Ovary (tissue), 9 donors: ENCODE data around the gene FRMD5. TPM values are rescaled to one million over a fixed set of nuclear protein-coding genes. Genes with fewer than 3 reads are reported as not detected.

Experiments used
- DNase-seq, 5 donors: peaks; one replicate each; pipeline ENCODE4 v3.0.0-alpha.2; 2019 to 2020
- H3K27ac ChIP-seq, 2 donors: fragments of 200-600 bp; one replicate each; pipeline versions ENCODE4 v1.5.1 to v1.8.0; 2019 to 2022
- H3K27me3 ChIP-seq: fragments of 200-600 bp; one replicate; pipeline ENCODE4 v1.8.0; 2022
- H3K36me3 ChIP-seq: fragments of 200-600 bp; sonication (generic); one replicate; pipeline ENCODE4 v1.5.1; 2019
- H3K4me1 ChIP-seq: one replicate; pipeline ENCODE4 v1.8.1; 2013; ENCODE audit warnings: mild to moderate bottlenecking, moderate library complexity; ENCODE audit not compliant: insufficient read depth
- H3K4me3 ChIP-seq: fragments of 200-600 bp; sonication (generic); one replicate; pipeline ENCODE4 v1.5.1; 2017
- H3K9me3 ChIP-seq, 2 donors: fragments of 200-600 bp in 1 of 2; sonication (generic) in 1 of 2; one replicate each; pipeline versions ENCODE4 v1.5.1 to v1.8.1; 2013 to 2019; ENCODE audit warnings: mild to moderate bottlenecking in 1 of 2, moderate library complexity in 1 of 2
- EP300 ChIP-seq: sonication (generic); formaldehyde crosslinking; IDR thresholded peaks from one replicate; pipeline ENCODE4 v1.6.1; 2017; ENCODE audit warnings: antibody characterized with exemption
- POLR2A ChIP-seq: fragments of 450-650 bp; IDR thresholded peaks from one replicate; pipeline ENCODE4 v1.6.1; 2017; ENCODE audit warnings: antibody characterized with exemption, mild to moderate bottlenecking, moderate library complexity
- WGBS, 3 donors: extraction: QIAGEN DNeasy Blood & Tissue Kit in 1 of 3; methylation state at CpG; one replicate each; pipeline versions ENCODE4 v1.1.5 to v1.1.7; 2013 to 2017; 5-methylcytosine and 5-hydroxymethylcytosine counted together
- intact Hi-C, 4 donors: fragments of 100-400 bp; cut with DNase I; formaldehyde crosslinking; loops; one replicate each; pipeline versions ENCODE4 v1.11.0 to v1.15.1; 2022 to 2023
- polyA plus RNA-seq, 2 donors: library from polyadenylated mRNA; stranded (reverse); fragments of 200-250 nt in 1 of 2; fragments of 350-450 nt in 1 of 2; fragmentation: Illumina TruSeq in 1 of 2; extraction: RNeasy Lipid Tissue Mini Kit (QIAGEN cat#74804) in 1 of 2; gene quantifications; one replicate each; pipeline ENCODE4 v1.2.3, GENCODE V29; 2013 to 2014
- total RNA-seq, 7 donors: library from RNA; depleted of rRNA in 2 of 7; stranded (reverse); fragments of >200 nt in 2 of 7; fragmentation: NEBNext Ultra II Directional in 3 of 7; extraction: Animal tissue kit (Norgen Biotek cat#: 25700) in 3 of 7; gene quantifications; one replicate each; pipeline versions ENCODE4 v1.1.0 to v1.2.4, GENCODE V29; 2016 to 2023
- TF ChIP-seq, protein P1 (sequence below), 3 donors: fragments of 450-650 bp in 2 of 3; fragments of 200-600 bp in 1 of 3; IDR thresholded peaks; one replicate each; pipeline versions ENCODE4 v1.5.1 to v1.8.0; 2016 to 2022; ENCODE audit warnings: antibody characterized with exemption in 3 of 3, mild to moderate bottlenecking in 1 of 3
- donor health status: DM: no; HTN: no; CAD: no; lungs with moderate emphysema.
- donor health status: DM: no; HTN: no; CAD: no.
- donor health status: Bipolar disorder and iron deficiency.
- donor health status: DM: yes; HTN: yes; CAD: no.
- donor health status: DM: no; HTN: no; CAD: no.
- donor health status: DM: yes; HTN: yes; CAD: no.

Gene FRMD5
- total and polyA plus RNA-seq, 9 donors: 0.12 to 2.2 (median 0.32) TPM

DNA sequence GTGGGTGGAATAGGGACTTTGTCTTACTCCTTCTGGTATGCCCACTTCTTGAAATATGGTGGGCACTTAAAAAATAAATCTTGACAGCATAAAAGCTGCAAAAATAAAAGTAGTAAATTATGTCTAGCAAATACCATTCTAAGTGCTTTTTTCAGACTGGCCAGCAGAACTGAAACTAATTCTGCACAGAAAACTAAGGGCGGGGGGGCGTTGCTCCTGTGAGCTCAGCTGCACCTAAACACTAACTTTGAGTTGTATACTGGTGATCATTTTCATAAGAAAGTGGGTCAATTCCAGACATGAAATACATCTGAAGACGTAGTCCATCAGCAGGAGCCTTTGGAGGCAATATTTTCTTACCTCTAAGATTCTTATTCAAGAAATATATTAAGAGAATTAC, 253.5 kb downstream of the FRMD5 start:
- Histone ChIP-seq H3K4me1 (no peaks in the 10 kb centered on the region), H3K27ac (no peak overlapping the region), H3K9me3 (no peaks in the 10 kb centered on the region), H3K4me3 (no peak overlapping the region), H3K36me3 (no peaks in the 10 kb centered on the region), H3K27me3 (no peaks in the 10 kb centered on the region)
- no peak for TF ChIP-seq POLR2A
- TF ChIP-seq, protein P1, sequence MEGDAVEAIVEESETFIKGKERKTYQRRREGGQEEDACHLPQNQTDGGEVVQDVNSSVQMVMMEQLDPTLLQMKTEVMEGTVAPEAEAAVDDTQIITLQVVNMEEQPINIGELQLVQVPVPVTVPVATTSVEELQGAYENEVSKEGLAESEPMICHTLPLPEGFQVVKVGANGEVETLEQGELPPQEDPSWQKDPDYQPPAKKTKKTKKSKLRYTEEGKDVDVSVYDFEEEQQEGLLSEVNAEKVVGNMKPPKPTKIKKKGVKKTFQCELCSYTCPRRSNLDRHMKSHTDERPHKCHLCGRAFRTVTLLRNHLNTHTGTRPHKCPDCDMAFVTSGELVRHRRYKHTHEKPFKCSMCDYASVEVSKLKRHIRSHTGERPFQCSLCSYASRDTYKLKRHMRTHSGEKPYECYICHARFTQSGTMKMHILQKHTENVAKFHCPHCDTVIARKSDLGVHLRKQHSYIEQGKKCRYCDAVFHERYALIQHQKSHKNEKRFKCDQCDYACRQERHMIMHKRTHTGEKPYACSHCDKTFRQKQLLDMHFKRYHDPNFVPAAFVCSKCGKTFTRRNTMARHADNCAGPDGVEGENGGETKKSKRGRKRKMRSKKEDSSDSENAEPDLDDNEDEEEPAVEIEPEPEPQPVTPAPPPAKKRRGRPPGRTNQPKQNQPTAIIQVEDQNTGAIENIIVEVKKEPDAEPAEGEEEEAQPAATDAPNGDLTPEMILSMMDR (IDR thresholded peaks at IDR 0.05): no peak
- no peak for TF ChIP-seq EP300
- intact Hi-C loops: no loop called here
- 52 to 70% (median 57%) methylated on average over 3 of the region's 3 CpGs for WGBS, 3 donors
- no peak for DNase-seq

DNA sequence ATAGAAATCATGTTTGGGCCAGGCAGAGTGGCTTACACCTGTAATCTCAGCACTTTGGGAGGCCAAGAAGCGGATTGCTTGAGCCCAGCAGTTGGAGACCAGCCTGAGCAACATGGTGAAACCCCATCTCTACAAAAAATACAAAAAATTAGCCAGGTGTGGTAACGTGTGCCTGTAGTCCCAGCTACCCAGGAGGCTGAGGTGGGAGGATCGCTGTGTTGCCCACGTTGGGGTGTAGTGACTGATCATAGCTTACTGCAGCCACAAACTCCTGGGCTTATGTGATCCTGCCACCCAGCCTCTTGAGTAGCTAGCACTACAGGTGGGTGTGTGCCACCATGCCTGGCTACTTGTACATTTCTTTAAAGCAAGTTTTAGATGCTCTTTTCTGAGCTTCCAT, 254.0 kb downstream of the FRMD5 start:
- Histone ChIP-seq H3K36me3 (no peaks in the 10 kb centered on the region), H3K9me3 (no peaks in the 10 kb centered on the region), H3K27ac (no peak overlapping the region), H3K4me1 (no peaks in the 10 kb centered on the region), H3K27me3 (no peaks in the 10 kb centered on the region), H3K4me3 (no peak overlapping the region)
- DNase-seq: no peak
- no peak for TF ChIP-seq EP300
- TF ChIP-seq POLR2A: no peak
- TF ChIP-seq, protein P1 (IDR thresholded peaks at IDR 0.05): no peak
- WGBS, 3 donors: 75 to 88% (median 86%) methylated on average over 4 of the region's 4 CpGs
- intact Hi-C loops: no loop called here

DNA sequence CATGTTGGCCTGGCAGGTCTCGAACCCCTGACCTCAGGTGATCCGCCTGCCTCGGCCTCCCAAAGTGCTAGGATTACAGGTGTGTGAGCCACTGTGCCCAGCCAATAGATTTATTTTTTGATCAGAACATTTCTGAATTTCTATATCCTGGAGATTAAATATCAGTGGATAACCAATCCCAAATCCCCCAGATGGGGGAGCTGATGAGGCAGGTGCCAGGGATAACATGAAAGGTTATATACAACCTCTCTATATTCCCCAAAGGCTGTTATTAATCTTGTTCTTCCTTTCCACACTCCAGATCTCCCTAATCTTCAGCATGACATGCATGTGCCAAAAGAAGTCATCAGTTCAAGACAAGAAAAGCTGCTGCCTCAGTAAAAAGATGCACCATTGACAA, 256.0 kb downstream of the FRMD5 start:
- H3K27me3 ChIP-seq: no peaks in the 10 kb centered on the region
- no peak for TF ChIP-seq EP300
- intact Hi-C loops: no loop called here
- H3K27ac ChIP-seq: no peak overlapping the region
- no peaks in the 10 kb centered on the region for H3K9me3 ChIP-seq
- H3K4me3 ChIP-seq: no peak overlapping the region
- no peak for DNase-seq
- H3K36me3 ChIP-seq: no peaks in the 10 kb centered on the region
- 79 to 91% (median 87%) methylated on average over 3 of the region's 3 CpGs for WGBS, 3 donors
- H3K4me1 ChIP-seq: no peaks in the 10 kb centered on the region

DNA sequence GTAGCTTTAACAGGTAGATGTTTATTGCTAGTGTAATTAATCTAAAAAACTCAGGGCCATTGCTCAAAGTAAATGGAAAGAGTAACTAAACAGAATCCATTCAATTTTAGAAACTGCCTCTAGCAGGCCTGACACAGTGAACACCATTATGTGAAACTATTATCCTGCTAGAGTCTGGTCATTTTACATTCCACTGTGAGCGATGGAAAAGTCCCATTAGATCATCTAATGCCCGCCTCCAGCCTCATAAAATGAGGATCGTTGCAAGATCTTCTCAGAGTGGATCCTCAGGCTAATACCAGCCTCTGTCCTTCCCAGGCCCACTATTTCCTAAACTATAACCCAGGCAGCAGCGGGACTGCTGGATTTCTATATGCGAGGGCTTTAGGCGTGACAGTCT, 260.6 kb downstream of the FRMD5 start:
- intact Hi-C loops: no loop called here
- Histone ChIP-seq H3K27ac (no peak overlapping the region), H3K36me3 (no peaks in the 10 kb centered on the region), H3K9me3 (no peaks in the 10 kb centered on the region), H3K27me3 (no peaks in the 10 kb centered on the region), H3K4me1 (no peaks in the 10 kb centered on the region), H3K4me3 (no peak overlapping the region)
- TF ChIP-seq EP300 (no peak), POLR2A (no peak)
- TF ChIP-seq, protein P1 (IDR thresholded peaks at IDR 0.05): no peak
- DNase-seq: no peak
- 84 to 86% (median 84%) methylated on average over 6 of the region's 6 CpGs for WGBS, 3 donors

DNA sequence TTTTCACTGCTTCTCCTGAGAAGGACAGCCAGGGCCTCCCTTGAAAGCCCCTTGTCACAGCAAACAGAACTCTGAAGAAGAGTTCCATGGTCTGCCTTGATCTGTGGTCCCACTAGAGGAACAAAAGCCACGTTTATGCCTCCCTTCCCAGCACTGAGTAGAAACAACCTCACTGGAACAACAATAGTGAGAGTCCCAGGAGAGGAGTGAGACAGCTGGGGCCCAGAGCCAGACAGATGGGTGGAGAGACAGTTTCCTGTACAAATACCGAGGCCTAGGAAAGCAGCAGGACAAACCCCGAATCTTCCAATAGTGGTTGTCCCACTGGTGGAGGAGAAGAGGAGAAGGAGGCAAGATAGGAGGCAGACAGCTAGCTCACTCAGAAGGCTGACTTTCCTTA, 262.2 kb downstream of the FRMD5 start:
- TF ChIP-seq EP300 (no peak), POLR2A (no peak)
- TF ChIP-seq, protein P1 (IDR thresholded peaks at IDR 0.05): no peak
- WGBS, 3 donors: 56 to 74% (median 64%) methylated on average over 3 of the region's 3 CpGs
- intact Hi-C loops: no loop called here
- DNase-seq: no peak
- H3K36me3 ChIP-seq: no peaks in the 10 kb centered on the region
- no peaks in the 10 kb centered on the region for H3K9me3 ChIP-seq
- H3K4me1 ChIP-seq: no peaks in the 10 kb centered on the region
- no peaks in the 10 kb centered on the region for H3K27me3 ChIP-seq
- H3K27ac ChIP-seq: no peak overlapping the region
- no peak overlapping the region for H3K4me3 ChIP-seq
